ENCODE results near the gene WTAP. TPM values are rescaled to one million over a fixed set of nuclear protein-coding genes. Genes with fewer than 3 reads are reported as not detected.
A peak's percentile ranks its signal among the peaks of the same experiment; 100 is the strongest.

WTAP gene
- total RNA-seq (2022) (109 and 114 TPM in 2 replicates), Bru-seq, nascent RNA (percentile 98 among the genes with signal in this experiment), BruChase-seq, experiment 1, labeled RNA remaining after a 2-hour chase (percentile 97 among the genes with signal in this experiment), BruChase-seq, experiment 2, labeled RNA remaining after a 6-hour chase (percentile 92 among the genes with signal in this experiment)
- long read RNA-seq, transcript WTAP-206 (8 exons, 2,109 nt): minor isoform, 14 of 173 reads
- long read RNA-seq, transcript WTAP-207 (7 exons, 1,430 nt): minor isoform, 14 of 173 reads
- long read RNA-seq, transcript WTAP-201 (6 exons, 1,622 nt): major isoform, 97 of 173 reads
- long read RNA-seq, partial matches to known transcripts: 27 of 173 reads
- long read RNA-seq, other reads (novel, unspliced or antisense): 15 of 173 reads

GRCh38 chr6:159726918-159727716, at the start of gene WTAP:
Gene WTAP, plus strand, starts transcription at chr6:159727506. Its CDS starts 8,760 bp downstream, at chr6:159736266.
- ChIA-PET POLR2A (interaction anchor here (0.5 to 3.2 kb wide), 33 partner anchors 10 to 1928 kb away, joined by 3 to 71 read pairs (median 4); partner anchors contain the start of genes ACAT2, DYNLT1, MRPL18 and SOD2), CTCF (interaction anchor here (0.6 to 0.7 kb wide), 3 partner anchors 23 to 354 kb away, joined by 3 read pairs; no protein-coding TSS in a partner anchor)
- peak within 1 kb of the TSS; percentile 97 for H3K4me3 Mint-ChIP-seq (ENCODE audit: unreplicated experiment)
- DNase-seq: peak; percentile 98
- H3K36me3 ChIP-seq (ENCODE audit: control insufficient read depth, insufficient read depth, low read length): peaks cover 1% of the 10 kb centered on the region; the same call in 1 of the 2 replicates
- H3K4me3 ChIP-seq (ENCODE audit: low read depth, low read length): peak within 1 kb of the TSS; percentile 96
- no peaks in the 10 kb centered on the region for H3K27me3 Mint-ChIP-seq (ENCODE audit: insufficient read depth, unreplicated experiment)
- H3K4me1 ChIP-seq: peaks cover 3% of the 10 kb centered on the region; the same call in 1 of the 2 replicates
- no peaks in the 10 kb centered on the region for H3K9me3 Mint-ChIP-seq (ENCODE audit: unreplicated experiment)
- no peaks in the 10 kb centered on the region for H3K27me3 ChIP-seq (replicated peaks; ENCODE audit: control insufficient read depth, insufficient read depth, low read length)
- peak within 1 kb of the TSS; percentile 96 for H3K27ac Mint-ChIP-seq (ENCODE audit: unreplicated experiment)
- peaks cover 6% of the 10 kb centered on the region for H3K4me1 Mint-ChIP-seq (ENCODE audit: low read depth, unreplicated experiment)
- H3K9me3 ChIP-seq: no peaks in the 10 kb centered on the region
- BruUV-seq (replicated peaks): no TSS peak
- H3K36me3 Mint-ChIP-seq (ENCODE audit: insufficient read depth, unreplicated experiment): peaks cover 41% of the 10 kb centered on the region
- TF ChIP-seq CTCF (IDR thresholded peaks at IDR 0.05; ENCODE audit: insufficient read depth in 1 of 2, low read depth in 1 of 2, low read length in 1 of 2, severe bottlenecking in 1 of 2, unreplicated experiment in 1 of 2): no peak
- intact Hi-C loops (cut with micrococcal nuclease; ENCODE audit: unreplicated experiment): loop anchor here (1.0 kb wide), 3 partner anchors 34 to 63 kb away; partner anchors contain the start of genes ACAT2, MRPL18 and SOD2

GRCh38 chr6:159677506-159678165, 49.7 kb upstream of the WTAP start:
- ChIA-PET CTCF (no interaction called here), POLR2A (no interaction called here)
- no peaks in the 10 kb centered on the region for H3K9me3 ChIP-seq
- H3K4me3 Mint-ChIP-seq (ENCODE audit: unreplicated experiment): no peak overlapping the region
- H3K27me3 ChIP-seq (replicated peaks; ENCODE audit: control insufficient read depth, insufficient read depth, low read length): no peaks in the 10 kb centered on the region
- no TSS peak for BruUV-seq (replicated peaks)
- no peaks in the 10 kb centered on the region; the same call in 1 of the 2 replicates for H3K36me3 ChIP-seq (ENCODE audit: control insufficient read depth, insufficient read depth, low read length)
- no peak overlapping the region for H3K27ac Mint-ChIP-seq (ENCODE audit: unreplicated experiment)
- intact Hi-C loops (cut with micrococcal nuclease; ENCODE audit: unreplicated experiment): no loop called here
- no peak overlapping the region for H3K4me3 ChIP-seq (ENCODE audit: low read depth, low read length)
- no peaks in the 10 kb centered on the region for H3K4me1 ChIP-seq
- H3K4me1 Mint-ChIP-seq (ENCODE audit: low read depth, unreplicated experiment): no peaks in the 10 kb centered on the region
- H3K27me3 Mint-ChIP-seq (ENCODE audit: insufficient read depth, unreplicated experiment): no peaks in the 10 kb centered on the region
- peaks cover 17% of the 10 kb centered on the region for H3K36me3 Mint-ChIP-seq (ENCODE audit: insufficient read depth, unreplicated experiment)
- DNase-seq: no peak
- H3K9me3 Mint-ChIP-seq (ENCODE audit: unreplicated experiment): no peaks in the 10 kb centered on the region
- no peak for TF ChIP-seq CTCF (IDR thresholded peaks at IDR 0.05; ENCODE audit: insufficient read depth in 1 of 2, low read depth in 1 of 2, low read length in 1 of 2, severe bottlenecking in 1 of 2, unreplicated experiment in 1 of 2)

GRCh38 chr6:159678574-159678973, 48.7 kb upstream of the WTAP start:
- Mint-ChIP-seq H3K9me3 (ENCODE audit: unreplicated experiment) (no peaks in the 10 kb centered on the region), H3K4me1 (ENCODE audit: low read depth, unreplicated experiment) (no peaks in the 10 kb centered on the region), H3K27me3 (ENCODE audit: insufficient read depth, unreplicated experiment) (no peaks in the 10 kb centered on the region), H3K36me3 (ENCODE audit: insufficient read depth, unreplicated experiment) (peaks cover 25% of the 10 kb centered on the region), H3K4me3 (ENCODE audit: unreplicated experiment) (no peak overlapping the region), H3K27ac (ENCODE audit: unreplicated experiment) (no peak overlapping the region)
- intact Hi-C loops (cut with micrococcal nuclease; ENCODE audit: unreplicated experiment): no loop called here
- H3K9me3 ChIP-seq: no peaks in the 10 kb centered on the region
- DNase-seq: no peak
- no TSS peak for BruUV-seq (replicated peaks)
- no peaks in the 10 kb centered on the region; the same call in 1 of the 2 replicates for H3K36me3 ChIP-seq (ENCODE audit: control insufficient read depth, insufficient read depth, low read length)
- CTCF ChIA-PET: no interaction called here
- POLR2A ChIA-PET: no interaction called here
- H3K4me1 ChIP-seq: no peaks in the 10 kb centered on the region
- H3K27me3 ChIP-seq (replicated peaks; ENCODE audit: control insufficient read depth, insufficient read depth, low read length): no peaks in the 10 kb centered on the region
- no peak for TF ChIP-seq CTCF (IDR thresholded peaks at IDR 0.05; ENCODE audit: insufficient read depth in 1 of 2, low read depth in 1 of 2, low read length in 1 of 2, severe bottlenecking in 1 of 2, unreplicated experiment in 1 of 2)
- H3K4me3 ChIP-seq (ENCODE audit: low read depth, low read length): no peak overlapping the region

Measured in Caco-2 (cell line).